ENCODE data around the gene TEAD1.

Gene TEAD1

GRCh38 chr11:12834630-12835029 is 160.4 kb downstream of the TEAD1 start:
- no peak for DNase-seq (ENCODE audit: low read depth)

- no peak for DNase-seq (ENCODE audit: low read depth)
Measured at GRCh38 chr11:12835286-12835685, 161.1 kb downstream of the TEAD1 start.

GRCh38 chr11:12838463-12839123 is 164.4 kb downstream of the TEAD1 start:
- DNase-seq (ENCODE audit: low read depth) = no peak

GRCh38 chr11:12840871-12841660 is 166.8 kb downstream of the TEAD1 start:
- DNase-seq (ENCODE audit: low read depth) = no peak

GRCh38 chr11:12841946-12842630 is 167.9 kb downstream of the TEAD1 start:
- no peak for DNase-seq (ENCODE audit: low read depth)

GRCh38 chr11:12842933-12843636 is 168.9 kb downstream of the TEAD1 start:
- no peak for DNase-seq (ENCODE audit: low read depth)

- no peak for DNase-seq (ENCODE audit: low read depth)
Measured at GRCh38 chr11:12845163-12845562, 170.9 kb downstream of the TEAD1 start.

- DNase-seq (ENCODE audit: low read depth) = no peak
Measured at GRCh38 chr11:12845739-12846358, 171.6 kb downstream of the TEAD1 start.

- no peak for DNase-seq (ENCODE audit: low read depth)
Measured at GRCh38 chr11:12846786-12847615, 172.8 kb downstream of the TEAD1 start.

- DNase-seq (ENCODE audit: low read depth) = no peak
Measured at GRCh38 chr11:12848413-12848812, 174.2 kb downstream of the TEAD1 start.

GRCh38 chr11:12853325-12853651 is 179.1 kb downstream of the TEAD1 start:
- no peak for DNase-seq (ENCODE audit: low read depth)

GRCh38 chr11:12853652-12854296 is 179.6 kb downstream of the TEAD1 start:
- no peak for DNase-seq (ENCODE audit: low read depth)

GRCh38 chr11:12854297-12854661 is 180.1 kb downstream of the TEAD1 start:
- no peak for DNase-seq (ENCODE audit: low read depth)

- no peak for DNase-seq (ENCODE audit: low read depth)
Measured at GRCh38 chr11:12854829-12855228, 180.6 kb downstream of the TEAD1 start.

GRCh38 chr11:12856338-12856737 is 182.1 kb downstream of the TEAD1 start:
- DNase-seq (ENCODE audit: low read depth) = no peak

- no peak for DNase-seq (ENCODE audit: low read depth)
Measured at GRCh38 chr11:12857572-12857971, 183.4 kb downstream of the TEAD1 start.

- no peak for DNase-seq (ENCODE audit: low read depth)
Measured at GRCh38 chr11:12859872-12860657, 185.8 kb downstream of the TEAD1 start.

- no peak for DNase-seq (ENCODE audit: low read depth)
Measured at GRCh38 chr11:12860827-12861226, 186.6 kb downstream of the TEAD1 start.

GRCh38 chr11:12862696-12863469 is 188.7 kb downstream of the TEAD1 start:
- DNase-seq (ENCODE audit: low read depth) = no peak
